Uterus (tissue), 4 donors: ENCODE measurements around the gene TRABD2B. TPM values are rescaled to one million over a fixed set of nuclear protein-coding genes. Genes with fewer than 3 reads are reported as not detected.

Source experiments
- DNase-seq, 2 donors: peaks; one replicate each; pipeline ENCODE4 v3.0.0-alpha.2; 2019 to 2020
- H3K27ac ChIP-seq, 2 donors: fragments of 200-600 bp; sonication (generic); 1 replicate in 1 of 2; 2 replicates in 1 of 2; pipeline ENCODE4 v1.5.1; 2016 to 2018
- H3K27me3 ChIP-seq, 2 donors: fragments of 200-600 bp; sonication (generic); one replicate each; pipeline ENCODE4 v1.5.1; 2018 to 2019; ENCODE audit warnings: control low read depth in 1 of 2
- H3K36me3 ChIP-seq, 2 donors: fragments of 200-600 bp; sonication (generic); one replicate each; pipeline ENCODE4 v1.5.1; 2019; ENCODE audit warnings: control low read depth in 1 of 2
- H3K4me1 ChIP-seq, 2 donors: fragments of 200-600 bp; sonication (generic); one replicate each; pipeline ENCODE4 v1.5.1; 2018 to 2019; ENCODE audit warnings: control low read depth in 1 of 2
- H3K4me3 ChIP-seq, 2 donors: fragments of 200-600 bp; sonication (generic); 1 replicate in 1 of 2; 2 replicates in 1 of 2; pipeline ENCODE4 v1.5.1; 2018 to 2019; ENCODE audit warnings: mild to moderate bottlenecking in 1 of 2
- H3K9me3 ChIP-seq, 2 donors: fragments of 200-600 bp; sonication (generic); one replicate each; pipeline ENCODE4 v1.5.1; 2019; ENCODE audit warnings: control low read depth in 1 of 2
- POLR2A ChIP-seq, 2 donors: fragments of 450-650 bp; IDR thresholded peaks; one replicate each; pipeline ENCODE4 v1.6.1; 2016; ENCODE audit warnings: antibody characterized with exemption in 2 of 2, mild to moderate bottlenecking in 1 of 2, moderate library complexity in 1 of 2
- intact Hi-C: fragments of 100-400 bp; cut with DNase I; formaldehyde crosslinking; loops from one replicate; pipeline ENCODE4 v1.15.1; 2023; ENCODE audit warnings: low total_unique reads
- total RNA-seq, 4 donors: library from RNA; depleted of rRNA in 3 of 4; stranded (reverse); fragments of >200 nt in 3 of 4; gene quantifications; one replicate each; pipeline versions ENCODE4 v1.1.0 to v1.2.4, GENCODE V29; 2014 to 2023
- TF ChIP-seq, protein P1 (sequence below), 4 experiments: fragments of 200-600 bp in 2 of 4; fragments of 450-650 bp in 2 of 4; sonication (generic) in 2 of 4; IDR thresholded peaks; one replicate each; pipeline ENCODE4 v1.5.1; 2016 to 2019; ENCODE audit warnings: antibody characterized with exemption in 4 of 4, mild to moderate bottlenecking in 2 of 4, moderate library complexity in 1 of 4
- donor health status: DM: yes; HTN: yes; CAD: no.

Gene TRABD2B
- total RNA-seq, 4 donors from 2014 or later: under 0.01 to 1.6 (median 1.0) TPM

DNA sequence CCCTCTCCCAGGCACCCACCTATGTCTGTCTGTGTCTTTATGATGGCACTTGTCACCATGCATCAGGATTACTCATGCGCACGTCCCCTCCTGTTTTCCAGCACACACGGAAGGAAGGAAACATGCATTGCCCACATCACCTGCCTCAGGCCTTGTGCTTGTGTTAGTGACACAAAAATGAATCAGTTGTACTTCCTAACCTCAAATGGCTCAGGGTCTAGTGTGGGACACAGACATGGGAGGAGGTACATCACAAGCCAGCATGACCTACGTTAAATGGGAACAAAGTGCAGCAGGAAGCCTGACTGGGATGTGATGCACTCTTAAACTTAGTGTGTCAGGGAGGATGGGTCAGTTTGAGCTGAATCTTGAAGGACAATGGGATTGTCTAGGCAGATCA, 126.7 kb downstream of the TRABD2B start:
- Histone ChIP-seq H3K9me3 (no peaks in the 10 kb centered on the region), H3K4me3 (no peak overlapping the region), H3K4me1 (no peaks in the 10 kb centered on the region), H3K27me3 (no peaks in the 10 kb centered on the region), H3K36me3 (no peaks in the 10 kb centered on the region), H3K27ac (no peak overlapping the region)
- no peak for TF ChIP-seq POLR2A (IDR thresholded peaks at IDR 0.05)
- TF ChIP-seq, protein P1, sequence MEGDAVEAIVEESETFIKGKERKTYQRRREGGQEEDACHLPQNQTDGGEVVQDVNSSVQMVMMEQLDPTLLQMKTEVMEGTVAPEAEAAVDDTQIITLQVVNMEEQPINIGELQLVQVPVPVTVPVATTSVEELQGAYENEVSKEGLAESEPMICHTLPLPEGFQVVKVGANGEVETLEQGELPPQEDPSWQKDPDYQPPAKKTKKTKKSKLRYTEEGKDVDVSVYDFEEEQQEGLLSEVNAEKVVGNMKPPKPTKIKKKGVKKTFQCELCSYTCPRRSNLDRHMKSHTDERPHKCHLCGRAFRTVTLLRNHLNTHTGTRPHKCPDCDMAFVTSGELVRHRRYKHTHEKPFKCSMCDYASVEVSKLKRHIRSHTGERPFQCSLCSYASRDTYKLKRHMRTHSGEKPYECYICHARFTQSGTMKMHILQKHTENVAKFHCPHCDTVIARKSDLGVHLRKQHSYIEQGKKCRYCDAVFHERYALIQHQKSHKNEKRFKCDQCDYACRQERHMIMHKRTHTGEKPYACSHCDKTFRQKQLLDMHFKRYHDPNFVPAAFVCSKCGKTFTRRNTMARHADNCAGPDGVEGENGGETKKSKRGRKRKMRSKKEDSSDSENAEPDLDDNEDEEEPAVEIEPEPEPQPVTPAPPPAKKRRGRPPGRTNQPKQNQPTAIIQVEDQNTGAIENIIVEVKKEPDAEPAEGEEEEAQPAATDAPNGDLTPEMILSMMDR (IDR thresholded peaks at IDR 0.05): no peak
- no peak for DNase-seq
- intact Hi-C loops: no loop called here

DNA sequence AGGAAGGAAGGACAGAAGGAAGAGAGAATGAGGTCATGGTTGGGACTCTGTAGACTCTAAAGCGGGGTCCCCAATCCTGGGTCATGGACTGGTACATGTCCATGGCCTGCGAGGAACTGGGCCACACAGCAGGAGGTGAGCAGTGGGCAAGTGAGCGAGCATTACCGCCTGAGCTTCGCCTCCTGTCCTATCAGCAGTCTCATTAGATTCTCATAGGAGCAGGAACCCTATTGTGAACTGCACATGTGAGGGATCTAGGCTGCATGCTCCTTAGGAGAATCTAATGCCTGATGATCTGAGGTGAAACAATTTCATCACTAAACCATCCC, 128.9 kb downstream of the TRABD2B start:
- intact Hi-C loops: no loop called here
- H3K4me3 ChIP-seq: no peak overlapping the region
- DNase-seq: no peak
- H3K36me3 ChIP-seq: no peaks in the 10 kb centered on the region
- no peaks in the 10 kb centered on the region for H3K4me1 ChIP-seq
- no peaks in the 10 kb centered on the region for H3K9me3 ChIP-seq
- no peak for TF ChIP-seq POLR2A (IDR thresholded peaks at IDR 0.05)
- TF ChIP-seq, protein P1 (IDR thresholded peaks at IDR 0.05): no peak
- no peak overlapping the region for H3K27ac ChIP-seq
- H3K27me3 ChIP-seq: no peaks in the 10 kb centered on the region

DNA sequence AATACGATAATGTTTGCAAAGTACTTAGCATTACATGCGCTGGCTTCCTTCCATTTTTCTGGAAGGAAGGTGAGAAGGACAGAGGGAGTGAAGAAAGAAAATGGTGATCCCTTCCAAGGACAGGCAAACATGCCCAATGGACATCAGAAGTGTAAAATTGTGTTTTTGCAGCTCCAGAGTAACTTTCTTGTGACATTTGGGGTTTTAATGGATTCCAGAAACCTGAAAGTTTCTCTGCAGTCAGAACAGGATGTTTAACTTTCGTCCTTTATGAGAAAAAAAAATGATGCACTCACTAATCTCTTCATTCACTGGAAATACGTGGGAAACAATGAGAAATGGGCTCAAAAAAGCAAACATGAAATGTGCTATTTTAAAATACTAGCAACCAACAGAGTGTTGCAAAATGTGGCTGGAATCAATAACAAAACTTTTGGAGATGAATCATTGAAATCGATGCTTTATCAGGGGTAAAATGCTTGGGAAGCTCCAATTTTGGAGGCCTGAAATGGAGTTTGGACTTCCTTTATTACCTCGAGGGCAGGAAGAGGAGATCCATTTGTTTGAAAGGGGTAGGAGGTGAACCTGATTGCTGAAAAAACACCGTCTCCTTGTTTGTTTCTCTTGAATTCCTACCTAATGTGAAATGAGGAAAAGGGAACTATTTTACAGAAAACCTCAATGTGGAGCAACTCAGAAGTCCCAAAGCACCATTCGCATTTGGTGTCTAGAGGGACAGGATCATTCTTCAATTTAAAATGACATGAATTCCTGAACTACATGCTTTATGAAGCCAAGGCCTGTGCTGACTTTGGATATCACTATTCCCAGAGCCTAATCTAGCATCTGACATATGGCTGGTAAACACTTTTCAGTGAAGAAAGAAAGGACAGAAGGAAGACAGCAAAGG, 129.5 kb downstream of the TRABD2B start:
- DNase-seq: no peak
- Histone ChIP-seq H3K27ac (no peak overlapping the region), H3K36me3 (no peaks in the 10 kb centered on the region), H3K4me1 (no peaks in the 10 kb centered on the region), H3K27me3 (no peaks in the 10 kb centered on the region), H3K4me3 (no peak overlapping the region), H3K9me3 (no peaks in the 10 kb centered on the region)
- TF ChIP-seq, protein P1 (IDR thresholded peaks at IDR 0.05): no peak
- TF ChIP-seq POLR2A (IDR thresholded peaks at IDR 0.05): no peak
- intact Hi-C loops: no loop called here

DNA sequence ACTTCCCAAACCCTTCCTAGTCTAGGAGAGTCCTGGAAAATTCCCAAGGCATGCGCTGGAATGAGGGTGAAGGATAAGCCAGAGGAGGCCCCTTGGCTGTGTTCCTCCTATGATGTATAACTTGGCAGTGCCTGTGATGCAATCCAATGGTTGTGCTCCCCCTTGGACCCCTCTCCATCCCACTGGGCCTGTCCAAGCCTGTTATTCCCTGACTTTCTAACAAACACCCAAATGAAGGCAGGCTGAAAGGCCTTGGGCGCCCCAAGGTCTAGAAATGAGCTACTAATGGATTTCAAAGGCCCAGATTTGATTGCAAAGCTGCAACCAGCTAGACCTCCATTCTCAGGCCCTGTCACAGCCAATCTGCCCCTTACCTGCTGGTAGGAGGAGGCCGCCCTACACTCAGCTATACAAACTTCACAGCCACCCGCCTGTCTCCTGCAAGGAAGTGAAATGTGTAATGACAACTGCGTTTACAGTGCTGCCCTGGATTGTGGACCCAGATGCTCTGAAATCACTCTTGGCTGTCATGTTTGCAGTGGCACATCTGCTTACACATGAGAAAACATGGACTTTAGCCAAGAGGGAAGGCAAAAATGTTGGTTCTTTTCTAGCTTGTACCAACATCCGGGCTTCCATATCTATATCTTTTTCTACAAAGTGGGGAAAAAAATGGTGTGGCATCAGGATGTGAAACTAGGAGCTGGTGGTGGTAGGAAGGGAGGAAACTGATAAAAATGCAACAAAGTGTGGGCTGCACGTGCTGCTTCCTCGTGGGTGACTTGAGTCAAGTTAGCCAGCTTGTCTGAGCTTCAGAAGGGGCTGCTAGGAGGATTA, 130.4 kb downstream of the TRABD2B start:
- Histone ChIP-seq H3K36me3 (no peaks in the 10 kb centered on the region), H3K27me3 (no peaks in the 10 kb centered on the region), H3K4me1 (no peaks in the 10 kb centered on the region), H3K27ac (no peak overlapping the region), H3K4me3 (no peak overlapping the region), H3K9me3 (peaks cover 0 to 4% of the 10 kb centered on the region in 2 donors)
- DNase-seq: no peak
- TF ChIP-seq POLR2A (IDR thresholded peaks at IDR 0.05): no peak
- TF ChIP-seq, protein P1 (IDR thresholded peaks at IDR 0.05): no peak
- intact Hi-C loops: no loop called here
